DMS 273 (cell line): ENCODE measurements around the gene LIG3.
"Not testable (repeated sequence)": the region's sequence is repeated elsewhere in the genome, so short reads cannot be mapped to it uniquely, and the experiment has no call there.

ENCODE experiments used
- DNase-seq: peaks from one replicate; lab custom pipeline; 2025; ENCODE audit not compliant: unreplicated experiment; lab: John Stamatoyannopoulos, UW

Gene LIG3

DNA sequence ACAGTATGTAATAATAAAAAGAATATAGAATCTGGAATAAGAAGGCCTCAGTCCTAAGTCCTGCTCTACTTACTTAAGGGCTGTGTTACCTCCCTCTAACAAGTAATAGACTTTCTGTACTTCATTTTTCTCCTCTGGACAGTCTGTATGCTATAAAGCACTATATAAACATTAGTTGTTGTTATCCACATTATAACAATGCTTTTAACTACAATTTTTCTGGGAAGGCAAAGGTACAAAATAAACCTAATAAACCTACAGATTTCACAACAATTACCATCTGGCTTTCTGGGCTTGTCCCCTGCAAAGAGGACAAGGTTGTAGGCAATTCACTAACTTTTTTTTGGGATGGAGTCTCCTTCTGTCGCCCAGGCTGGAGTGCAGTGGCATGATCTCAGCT is 50.5 kb downstream of the LIG3 start:
- DNase-seq: no peak

- no peak for DNase-seq
These were observed 58.1 kb downstream of the LIG3 start for GRCh38 chr17:35038453-35038852.

DNA sequence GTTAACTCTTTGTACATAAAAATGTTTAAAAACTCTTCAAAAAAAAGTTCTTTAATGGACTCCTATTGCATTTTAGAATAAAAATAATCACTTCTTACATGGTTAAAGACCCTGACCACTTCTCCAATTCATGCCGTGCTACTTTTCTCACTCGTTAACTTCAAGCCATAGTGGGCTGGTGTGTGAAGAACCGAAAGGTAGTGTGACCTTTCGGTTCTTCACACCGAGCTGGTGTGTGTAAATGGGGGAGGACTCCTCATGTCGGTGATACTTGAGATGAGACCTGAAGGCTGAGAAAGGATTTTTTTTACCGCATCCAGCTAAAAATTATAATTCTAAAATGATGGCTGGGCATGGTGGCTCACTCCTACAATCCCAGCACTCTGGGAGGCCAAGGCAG is 61.1 kb downstream of the LIG3 start:
- DNase-seq: no peak

DNA sequence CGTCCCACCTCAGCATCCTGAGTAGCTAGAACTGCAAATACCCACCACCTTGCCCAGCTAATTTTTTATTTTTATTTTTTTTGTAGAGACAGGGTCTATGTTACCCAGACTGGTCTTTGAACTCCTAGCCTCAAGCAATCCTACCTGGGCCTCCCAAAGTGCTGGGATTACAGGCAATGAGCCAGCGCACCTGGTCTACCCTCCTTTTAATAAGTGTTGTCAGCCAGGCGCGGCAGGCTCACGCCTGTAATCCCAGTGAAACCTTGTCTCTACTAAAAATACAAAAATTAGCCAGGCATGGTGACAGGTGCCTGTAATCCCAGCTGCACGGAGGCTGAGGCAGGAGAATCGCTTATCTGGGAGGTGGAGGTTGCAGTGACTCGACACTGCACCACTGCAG is 63.9 kb downstream of the LIG3 start:
- DNase-seq: no peak

- DNase-seq: not testable (repeated sequence)
These were observed 65.2 kb downstream of the LIG3 start for GRCh38 chr17:35045458-35045979.

- no peak for DNase-seq
These were observed 65.9 kb downstream of the LIG3 start for GRCh38 chr17:35046245-35046644.

- peak; percentile 86 for DNase-seq
These were observed 66.5 kb downstream of the LIG3 start for GRCh38 chr17:35046740-35047283.

DNA sequence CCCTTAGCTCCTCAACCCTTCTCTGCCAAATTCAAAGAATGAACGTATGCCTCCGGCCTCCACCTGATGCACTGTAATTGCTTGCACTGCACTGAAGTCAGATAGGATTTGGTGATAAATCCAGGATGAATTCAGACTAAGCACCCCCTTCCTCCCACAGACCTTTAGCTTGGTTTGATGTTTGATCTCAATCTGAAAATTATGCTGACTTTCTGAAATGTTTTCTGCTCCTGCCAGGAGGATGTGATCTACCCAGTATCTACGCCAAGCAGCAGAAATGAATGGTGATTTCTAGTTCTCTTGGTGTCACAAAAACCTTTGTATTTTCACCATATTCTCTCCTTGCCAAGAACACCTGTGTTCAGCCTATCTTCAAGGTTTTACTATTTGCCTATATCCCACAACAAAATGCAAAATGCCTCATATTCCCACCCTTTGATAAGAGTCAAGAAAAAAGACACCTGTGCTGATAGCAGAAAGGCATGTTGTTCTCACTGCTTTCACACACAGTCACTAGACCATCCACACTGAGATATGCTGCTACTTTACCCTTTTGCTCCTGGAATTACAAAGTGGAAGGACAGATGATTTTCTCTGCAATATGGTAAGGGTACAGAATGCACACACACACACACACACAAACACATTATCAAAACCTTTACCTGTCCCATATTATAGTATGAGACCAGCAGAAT is 68.5 kb downstream of the LIG3 start:
- DNase-seq: no peak

GRCh38 chr17:35050170-35050569 is 69.9 kb downstream of the LIG3 start:
- no peak for DNase-seq

GRCh38 chr17:35051183-35051578 is 70.9 kb downstream of the LIG3 start:
- no peak for DNase-seq

DNA sequence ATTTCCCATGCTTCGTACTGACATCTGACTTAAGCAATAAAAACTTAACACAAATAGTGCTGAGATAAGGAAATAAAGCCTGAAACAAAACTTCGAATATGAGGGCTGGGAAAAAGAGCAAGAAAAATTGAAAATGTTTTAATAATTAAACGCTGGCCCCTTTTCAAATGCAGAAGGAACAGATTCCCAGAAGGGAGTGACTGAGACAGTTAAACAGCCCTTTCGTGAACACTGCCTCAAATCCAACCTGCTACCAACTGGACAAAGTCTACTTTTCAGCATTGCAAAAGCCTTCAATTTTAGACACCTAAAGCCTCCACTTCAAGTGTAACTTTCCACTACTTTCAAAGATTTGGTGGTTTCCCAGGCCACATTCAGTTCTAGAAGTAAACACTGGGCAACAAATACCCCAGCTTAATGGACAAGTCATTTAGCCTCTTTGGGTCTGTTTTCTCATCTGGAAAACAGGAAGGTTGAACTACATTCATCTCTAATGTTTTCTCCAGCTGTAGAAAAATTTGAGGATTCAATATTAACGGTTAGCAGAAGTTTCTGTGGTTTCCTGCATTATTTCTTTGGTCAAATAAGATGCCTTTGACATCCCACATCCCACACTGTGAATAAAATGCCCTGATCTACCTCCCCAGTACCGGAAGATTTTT is 71.4 kb downstream of the LIG3 start:
- no peak for DNase-seq

- DNase-seq: no peak
These were observed 71.9 kb downstream of the LIG3 start for GRCh38 chr17:35052241-35052610.

DNA sequence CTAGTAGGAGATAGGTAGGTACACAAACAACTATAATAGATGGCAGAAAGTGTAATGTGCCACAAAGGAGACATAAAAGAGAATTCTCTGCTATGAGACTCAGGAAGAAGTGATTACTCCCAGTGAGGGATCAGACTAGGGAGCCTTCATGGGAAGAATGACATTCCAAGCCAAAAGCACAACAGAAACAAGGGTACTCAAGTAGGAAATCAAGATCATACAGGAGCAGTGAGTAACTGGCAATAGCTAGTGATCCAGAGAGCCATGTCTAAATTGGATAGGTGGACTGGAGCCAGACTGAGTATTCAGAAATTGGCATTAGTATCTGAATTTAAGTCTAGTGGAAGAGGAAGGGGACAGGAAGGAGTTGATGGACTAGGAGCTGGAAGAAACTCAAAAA is 72.5 kb downstream of the LIG3 start:
- DNase-seq: no peak

GRCh38 chr17:35053204-35053603 is 72.9 kb downstream of the LIG3 start:
- DNase-seq: no peak

- DNase-seq: peak; percentile 10
These were observed 75.7 kb downstream of the LIG3 start for GRCh38 chr17:35056013-35056412.

GRCh38 chr17:35057332-35057915 is 77.1 kb downstream of the LIG3 start:
- no peak for DNase-seq
